K562 (cell line): ENCODE measurements around the gene PDE6H. TPM values are rescaled to one million over a fixed set of nuclear protein-coding genes. Genes with fewer than 3 reads are reported as not detected.
A peak's percentile ranks its signal among the peaks of the same experiment; 100 is the strongest.

Experiments used
- ATAC-seq: fragments of 200-7000 bp; cut with Tn5 transposase; 3 replicates; pipeline ENCODE4 v1.9.1; 2020; ENCODE audit warnings: moderate library complexity
- BruUV-seq: library from RNA; stranded (reverse); fragments of 400-500 nt; replicated peaks from 2 replicates; lab custom pipeline; 2021; lab: Mats Ljungman, UMichigan
- CTCF ChIA-PET: fragments of 300-600 bp; formaldehyde crosslinking; extraction: SDS; loops from one replicate; lab custom pipeline; 2021; ENCODE audit warnings: low intra/inter-chr PET ratio; lab: Yijun Ruan, JAX
- POLR2A ChIA-PET: fragments of 300-600, 350-650 bp; sonication (Branson Sonifier 250); formaldehyde crosslinking; extraction: SDS; loops from one replicate; lab custom pipeline; 2021; ENCODE audit warnings: antibody characterized with exemption, inconsistent platforms; lab: Yijun Ruan, JAX
- DNase-seq, 4 experiments: peaks; one replicate each; pipeline versions ENCODE4 v3.0.0 to v3.0.0-alpha.2; 2011 to 2018; ENCODE audit warnings: low spot score in 3 of 4, mixed read lengths in 3 of 4; ENCODE audit errors: extremely low read depth in 1 of 4
- FAIRE-seq: peaks from 2 replicates; lab custom pipeline; 2011; peaks lifted over from hg19 to GRCh38; lab: Jason Lieb, UNC
- H2AFZ ChIP-seq: 2 replicates; pipeline ENCODE4 v1.6.0; 2011; ENCODE audit warnings: low read depth, low read length, control low read depth, inconsistent platforms
- H3K27ac ChIP-seq: fragments of 200-600 bp; 3 replicates; pipeline ENCODE4 v1.8.0; 2011; ENCODE audit warnings: low read depth, mild to moderate bottlenecking, control low read depth, inconsistent platforms, low read length, moderate library complexity, mixed read lengths; ENCODE audit errors: extremely low read depth
- H3K27me3 ChIP-seq, 2 experiments: fragments of 300-600 bp in 1 of 2; 2 replicates in 1 of 2; 3 replicates in 1 of 2; pipeline versions ENCODE4 v1.6.0 to v1.8.0; 2011; ENCODE audit warnings: inconsistent platforms in 2 of 2, low read length in 2 of 2, mild to moderate bottlenecking in 1 of 2, mixed read lengths in 1 of 2, moderate library complexity in 1 of 2; ENCODE audit not compliant: control insufficient read depth in 2 of 2, insufficient read depth in 2 of 2
- H3K36me3 ChIP-seq: fragments of 300-600 bp; 3 replicates; pipeline ENCODE4 v1.8.0; 2011; ENCODE audit warnings: mild to moderate bottlenecking, low read length, inconsistent platforms; ENCODE audit not compliant: control insufficient read depth, insufficient read depth
- H3K4me1 ChIP-seq, 2 experiments: fragments of 200-600 bp in 1 of 2; replicated peaks in 1 of 2; 2 replicates in 1 of 2; 3 replicates in 1 of 2; pipeline versions ENCODE4 v1.5.1 to v1.8.0; 2011; ENCODE audit warnings: inconsistent platforms in 2 of 2, low read length in 2 of 2, mild to moderate bottlenecking in 1 of 2, mixed read lengths in 1 of 2, moderate library complexity in 1 of 2; ENCODE audit not compliant: control insufficient read depth in 2 of 2, insufficient read depth in 2 of 2
- H3K4me2 ChIP-seq: 2 replicates; pipeline ENCODE4 v1.6.1; 2011; ENCODE audit warnings: low read length, control low read depth, inconsistent platforms, mixed read lengths; ENCODE audit not compliant: insufficient read depth
- H3K4me3 ChIP-seq: fragments of 200-600 bp; sonication (generic), shearing (Covaris generic); 2 replicates; pipeline ENCODE4 v1.5.1; 2016; ENCODE audit warnings: control low read depth, inconsistent platforms
- H3K79me2 ChIP-seq: fragments of 200-600 bp; 3 replicates; pipeline ENCODE4 v1.8.0; 2011; ENCODE audit warnings: low read length, inconsistent platforms; ENCODE audit not compliant: control insufficient read depth, insufficient read depth
- H3K9ac ChIP-seq, 2 experiments: 2 replicates each; pipeline versions ENCODE4 v1.6.0 to v1.6.1; 2011; ENCODE audit warnings: low read depth in 2 of 2, low read length in 2 of 2, control low read depth in 1 of 2, inconsistent platforms in 1 of 2, mild to moderate bottlenecking in 1 of 2, mixed read lengths in 1 of 2; ENCODE audit not compliant: insufficient read depth in 1 of 2
- H3K9me1 ChIP-seq: one replicate; pipeline ENCODE4 v1.6.0; 2011; ENCODE audit warnings: inconsistent platforms, mild to moderate bottlenecking, low read length, moderate library complexity; ENCODE audit not compliant: control insufficient read depth, insufficient read depth
- H3K9me3 ChIP-seq: replicated peaks from 2 replicates; pipeline ENCODE4 v1.5.1; 2011; ENCODE audit warnings: low read depth, low read length, inconsistent platforms; ENCODE audit not compliant: control insufficient read depth, insufficient read depth
- H4K20me1 ChIP-seq: replicated peaks from 2 replicates; pipeline ENCODE4 v1.6.1; 2011; ENCODE audit warnings: low read length, inconsistent platforms, mixed read lengths; ENCODE audit not compliant: control insufficient read depth, insufficient read depth
- EWSR1 ChIP-seq: fragments of 450-650 bp; IDR thresholded peaks from 2 replicates; pipeline ENCODE4 v1.6.1; 2018; ENCODE audit warnings: borderline replicate concordance, mild to moderate bottlenecking, low read depth, moderate library complexity; ENCODE audit not compliant: partially characterized antibody
- GTF2E2 ChIP-seq: fragments of 200-800 bp; sonication (Bioruptor generic); IDR thresholded peaks from 2 replicates; pipeline ENCODE4 v1.6.1; 2016; ENCODE audit warnings: missing genetic modification characterization, missing compliant biosample characterization
- KHSRP ChIP-seq: fragments of 450-650 bp; IDR thresholded peaks from 2 replicates; pipeline ENCODE4 v1.6.1; 2017
- NFIC ChIP-seq: fragments of 450-650 bp; IDR thresholded peaks from 2 replicates; pipeline ENCODE4 v1.6.1; 2017; ENCODE audit warnings: mild to moderate bottlenecking, inconsistent platforms
- NFIX ChIP-seq: fragments of 250-450 bp; sonication (Bioruptor Pico); IDR thresholded peaks from 2 replicates; pipeline ENCODE4 v1.4.0; 2020; ENCODE audit warnings: low read depth, mild to moderate bottlenecking, moderate library complexity
- NFRKB ChIP-seq: fragments of 450-650 bp; IDR thresholded peaks from 2 replicates; pipeline ENCODE4 v1.6.1; 2016; ENCODE audit warnings: low read depth
- NR1H2 ChIP-seq: sonication (generic); formaldehyde crosslinking; IDR thresholded peaks from 2 replicates; pipeline ENCODE4 v1.4.0; 2020; ENCODE audit warnings: mild to moderate bottlenecking, missing genetic modification reagents
- POU5F1 ChIP-seq: fragments of 150-350 bp; IDR thresholded peaks from 2 replicates; pipeline ENCODE4 v1.6.1; 2014; ENCODE audit warnings: borderline replicate concordance, low read length, low read depth, mild to moderate bottlenecking; ENCODE audit not compliant: partially characterized antibody
- SUPT5H ChIP-seq: fragments of 450-650 bp; IDR thresholded peaks from 2 replicates; pipeline ENCODE4 v1.6.1; 2016
- ZC3H4 ChIP-seq: sonication (generic); formaldehyde crosslinking; IDR thresholded peaks from 2 replicates; pipeline ENCODE4 v1.9.0; 2021; ENCODE audit warnings: missing genetic modification reagents, borderline replicate concordance
- ZNF165 ChIP-seq: fragments of 250-450 bp; sonication (Bioruptor Pico); IDR thresholded peaks from 2 replicates; pipeline ENCODE4 v1.4.0; 2020; ENCODE audit warnings: borderline replicate concordance
- WGBS: fragments of 100-300 bp; shearing (Covaris generic); methylation state at CpG from one replicate; pipeline ENCODE4 v1.1.6; 2016; ENCODE audit warnings: low coverage, mixed read lengths; ENCODE audit not compliant: insufficient coverage; ENCODE audit errors: missing lambda C conversion rate; 5-methylcytosine and 5-hydroxymethylcytosine counted together
- in situ Hi-C: fragments of 300-500 bp; cut with MboI; formaldehyde crosslinking; loops from 4 replicates; pipeline ENCODE4 v1.15.0; 2018; ENCODE audit warnings: inconsistent platforms, mixed read lengths
- intact Hi-C: fragments of 100-400 bp; cut with micrococcal nuclease; formaldehyde crosslinking; loops from 2 replicates; pipeline ENCODE4 v1.14.2; 2022
- polyA plus RNA-seq, 8 experiments: library from polyadenylated mRNA; depleted of rRNA in 4 of 8; stranded (reverse) in 5 of 8; unstranded in 3 of 8; fragments of >200 nt; fragmentation: Nextera tagmentation in 2 of 8; fragmentation: Illumina TruSeq in 1 of 8; extraction: Ambion mirVana in 2 of 8; extraction: Trizol in 1 of 8; gene quantifications; 2 replicates each; pipeline versions ENCODE4 v1.2.1 to v1.2.3, GENCODE V29; 2011 to 2014; ENCODE audit warnings: inconsistent platforms in 1 of 8, missing spikeins in 1 of 8
- total RNA-seq, 7 experiments: library from RNA; depleted of rRNA in 6 of 7; stranded (reverse); fragments of >200 nt in 6 of 7; fragmentation: Illumina TruSeq in 2 of 7; extraction: Trizol in 2 of 7; gene quantifications; 2 replicates each; pipeline versions ENCODE4 v1.2.1 to v1.2.3, GENCODE V29; 2011 to 2021; ENCODE audit warnings: low replicate concordance in 1 of 7
- TF ChIP-seq, protein P1 (sequence below), 2 experiments: fragments of 450-650 bp in 1 of 2; sonication (generic) in 1 of 2; formaldehyde crosslinking; conservative IDR thresholded peaks; 2 replicates each; pipeline versions ENCODE4 v1.4.0 to v1.8.1; 2020 to 2022; ENCODE audit warnings: mild to moderate bottlenecking in 1 of 2, missing genetic modification reagents in 1 of 2
- TF ChIP-seq, protein P2 (sequence below): fragments of 250-450 bp; sonication (Bioruptor Pico); IDR thresholded peaks from 2 replicates; pipeline ENCODE4 v1.8.0; 2022; ENCODE audit warnings: inconsistent platforms
- TF ChIP-seq, protein P3 (sequence below): sonication (generic); formaldehyde crosslinking; IDR thresholded peaks from 2 replicates; pipeline ENCODE4 v1.8.0; 2022; ENCODE audit warnings: mild to moderate bottlenecking, missing genetic modification reagents

Gene PDE6H
- total and polyA plus RNA-seq, 9 of the 15 experiments (the other 6 are each of a cell fraction or from before 2014, with no cell fraction given), result 0.15 TPM; not detected in 8

DNA sequence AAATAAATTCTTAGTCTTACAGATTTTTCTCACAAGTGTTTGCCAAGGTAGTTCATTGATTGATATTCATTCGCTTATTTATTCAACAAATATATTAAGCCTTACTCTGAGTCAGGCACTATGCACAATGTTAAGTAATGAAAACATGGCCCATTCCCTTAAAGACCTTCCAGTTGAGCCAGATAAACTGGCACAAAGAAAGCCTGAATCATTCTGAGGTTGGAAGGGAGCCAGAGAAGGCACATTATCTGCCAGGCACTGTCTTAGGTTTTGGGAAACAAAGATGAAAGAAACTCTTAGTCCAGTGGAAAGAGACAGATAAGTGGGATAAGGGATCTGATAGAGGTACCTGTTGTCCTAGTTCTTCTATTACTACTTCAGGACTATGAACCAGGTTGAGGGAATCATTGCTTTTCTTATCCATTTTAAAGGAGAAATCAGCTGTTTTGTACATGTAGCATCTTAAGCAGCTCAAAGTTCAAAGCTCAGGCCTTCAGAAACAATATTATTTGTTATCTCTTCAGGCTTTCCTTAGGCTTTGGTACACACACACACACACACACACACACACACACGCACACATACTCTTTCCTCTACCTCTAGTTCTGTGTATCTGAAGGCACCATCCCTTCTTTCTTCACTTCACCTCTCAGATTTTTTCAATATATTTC, 27.0 kb downstream of the PDE6H start:
- 6% methylated on average over 2 of the region's 2 CpGs for WGBS

DNA sequence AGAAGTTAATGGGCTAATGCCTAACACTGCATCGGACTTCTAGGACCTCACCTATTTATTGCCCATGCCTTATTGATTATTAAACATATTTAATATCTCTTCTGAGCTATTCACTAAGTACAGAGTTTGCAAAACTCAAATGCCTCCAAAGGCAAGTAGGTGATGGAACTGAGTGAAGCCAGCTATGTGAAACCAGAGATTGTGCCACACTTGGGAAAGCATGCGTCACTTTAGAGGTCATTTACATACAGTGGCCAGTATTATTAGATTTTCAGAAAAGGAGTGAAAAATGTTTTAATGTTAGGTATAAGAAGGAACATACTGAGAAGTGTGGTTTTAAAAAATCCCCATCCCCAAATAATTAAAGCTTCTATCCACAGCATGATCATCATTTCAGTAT, 27.7 kb downstream of the PDE6H start:
- H3K4me1 ChIP-seq, result no peaks in the 10 kb centered on the region
- no peak for FAIRE-seq
- no peak for TF ChIP-seq GTF2E2 (tag)
- no peak for TF ChIP-seq NFRKB
- no peak for TF ChIP-seq ZNF165 (CRISPR knock-in tag)
- TF ChIP-seq, protein P1, sequence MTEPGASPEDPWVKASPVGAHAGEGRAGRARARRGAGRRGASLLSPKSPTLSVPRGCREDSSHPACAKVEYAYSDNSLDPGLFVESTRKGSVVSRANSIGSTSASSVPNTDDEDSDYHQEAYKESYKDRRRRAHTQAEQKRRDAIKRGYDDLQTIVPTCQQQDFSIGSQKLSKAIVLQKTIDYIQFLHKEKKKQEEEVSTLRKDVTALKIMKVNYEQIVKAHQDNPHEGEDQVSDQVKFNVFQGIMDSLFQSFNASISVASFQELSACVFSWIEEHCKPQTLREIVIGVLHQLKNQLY (CRISPR knock-in tag; conservative IDR thresholded peaks at IDR 0.05), result no peak
- TF ChIP-seq ZC3H4 (CRISPR knock-in tag), result no peak
- no peak for TF ChIP-seq POU5F1
- TF ChIP-seq KHSRP, result no peak
- no peak for TF ChIP-seq NR1H2
- no peak for TF ChIP-seq EWSR1
- TF ChIP-seq, protein P2, sequence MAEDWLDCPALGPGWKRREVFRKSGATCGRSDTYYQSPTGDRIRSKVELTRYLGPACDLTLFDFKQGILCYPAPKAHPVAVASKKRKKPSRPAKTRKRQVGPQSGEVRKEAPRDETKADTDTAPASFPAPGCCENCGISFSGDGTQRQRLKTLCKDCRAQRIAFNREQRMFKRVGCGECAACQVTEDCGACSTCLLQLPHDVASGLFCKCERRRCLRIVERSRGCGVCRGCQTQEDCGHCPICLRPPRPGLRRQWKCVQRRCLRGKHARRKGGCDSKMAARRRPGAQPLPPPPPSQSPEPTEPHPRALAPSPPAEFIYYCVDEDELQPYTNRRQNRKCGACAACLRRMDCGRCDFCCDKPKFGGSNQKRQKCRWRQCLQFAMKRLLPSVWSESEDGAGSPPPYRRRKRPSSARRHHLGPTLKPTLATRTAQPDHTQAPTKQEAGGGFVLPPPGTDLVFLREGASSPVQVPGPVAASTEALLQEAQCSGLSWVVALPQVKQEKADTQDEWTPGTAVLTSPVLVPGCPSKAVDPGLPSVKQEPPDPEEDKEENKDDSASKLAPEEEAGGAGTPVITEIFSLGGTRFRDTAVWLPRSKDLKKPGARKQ (CRISPR knock-in tag), result no peak
- TF ChIP-seq SUPT5H, result no peak

More for the DNA sequence above, 27.0 kb downstream of the PDE6H start:
- H3K27me3 ChIP-seq, result 0 out of 5 replicates have a peak, but pooled peaks cover 0 to 4% of the 10 kb centered on the region in 2 experiments
- H4K20me1 ChIP-seq, result no peaks in the 10 kb centered on the region
- H3K36me3 ChIP-seq, result no peaks in the 10 kb centered on the region
- FAIRE-seq (no peak), ATAC-seq (no peak), DNase-seq (no peak)
- H3K4me2 ChIP-seq, result no peak overlapping the region
- intact Hi-C loops (loop anchor here (10.0 kb wide), 3 partner anchors 185 to 275 kb away; partner anchors contain the start of gene SMCO3), in situ Hi-C loops (loop anchor here (10.0 kb wide), 1 partner anchor 155 kb away; the partner anchor contains the start of gene ART4)
- POLR2A ChIA-PET, result no interaction called here
- no peak overlapping the region for H3K4me3 ChIP-seq
- TF ChIP-seq, protein P3, sequence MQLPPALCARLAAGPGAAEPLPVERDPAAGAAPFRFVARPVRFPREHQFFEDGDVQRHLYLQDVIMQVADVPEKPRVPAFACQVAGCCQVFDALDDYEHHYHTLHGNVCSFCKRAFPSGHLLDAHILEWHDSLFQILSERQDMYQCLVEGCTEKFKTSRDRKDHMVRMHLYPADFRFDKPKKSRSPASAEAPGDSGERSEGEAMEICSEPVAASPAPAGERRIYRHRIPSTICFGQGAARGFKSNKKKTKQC (CRISPR knock-in tag), result no peak
- TF ChIP-seq NFIC (0 out of 2 replicates have a peak, but pooled peaks have one; percentile 20), NFIX (CRISPR knock-in tag) (no peak)
- H3K4me1 ChIP-seq, result no peaks in the 10 kb centered on the region
- H2AFZ ChIP-seq, result no peak overlapping the region
- no peaks in the 10 kb centered on the region for H3K9me3 ChIP-seq
- no peak overlapping the region for H3K9ac ChIP-seq
- H3K27ac ChIP-seq, result no peak overlapping the region
- CTCF ChIA-PET, result no interaction called here
- no peaks in the 10 kb centered on the region for H3K9me1 ChIP-seq
- no peaks in the 10 kb centered on the region for H3K79me2 ChIP-seq
- no TSS peak for BruUV-seq

More for the DNA sequence above, 27.7 kb downstream of the PDE6H start:
- no peak overlapping the region for H3K27ac ChIP-seq
- no peaks in the 10 kb centered on the region for H4K20me1 ChIP-seq
- CTCF ChIA-PET, result no interaction called here
- in situ Hi-C loops, result no loop called here
- no peaks in the 10 kb centered on the region for H3K9me3 ChIP-seq
- H3K4me3 ChIP-seq, result no peak overlapping the region
- no peaks in the 10 kb centered on the region for H3K79me2 ChIP-seq
- 0 out of 5 replicates have a peak, but pooled peaks cover 0 to 4% of the 10 kb centered on the region in 2 experiments for H3K27me3 ChIP-seq
- intact Hi-C loops, result loop anchor here (10.0 kb wide), 1 partner anchor 264 kb away; no protein-coding TSS in a partner anchor
- no peaks in the 10 kb centered on the region for H3K36me3 ChIP-seq
- no peak overlapping the region for H2AFZ ChIP-seq
- H3K4me2 ChIP-seq, result no peak overlapping the region
- 0% methylated on average over 2 of the region's 2 CpGs for WGBS
- ATAC-seq, result no peak
- no peak overlapping the region for H3K9ac ChIP-seq
- BruUV-seq, result no TSS peak
- POLR2A ChIA-PET, result no interaction called here
- H3K9me1 ChIP-seq, result no peaks in the 10 kb centered on the region
- DNase-seq, result no peak
